Endothelial cell of umbilical vein (primary cell): Measurements from ENCODE around the gene CEP63.

Experiments used
- EZH2 ChIP-seq: IDR thresholded peaks from 2 replicates; pipeline ENCODE4 v1.6.1; 2012; ENCODE audit warnings: borderline replicate concordance, low read depth, mild to moderate bottlenecking, moderate library complexity, low read length, inconsistent platforms; ENCODE audit not compliant: severe bottlenecking
- FOS ChIP-seq: IDR thresholded peaks from 2 replicates; pipeline ENCODE4 v1.6.1; 2011; ENCODE audit warnings: mild to moderate bottlenecking, low read length, moderate library complexity, borderline replicate concordance; ENCODE audit not compliant: insufficient read depth
- MYC ChIP-seq: IDR thresholded peaks from one replicate; pipeline ENCODE4 v1.6.1; 2011; ENCODE audit warnings: mild to moderate bottlenecking, low read depth, low read length
- POLR2A ChIP-seq: IDR thresholded peaks from 2 replicates; pipeline ENCODE4 v1.6.1; 2012; ENCODE audit warnings: low read depth, mild to moderate bottlenecking, control low read depth, low read length
- TF ChIP-seq, protein P1 (sequence below), 2 donors: IDR thresholded peaks; 1 replicate in 1 of 2; 2 replicates in 1 of 2; pipeline ENCODE4 v1.5.1; 2011; ENCODE audit warnings: low read length in 2 of 2, mild to moderate bottlenecking in 2 of 2, moderate library complexity in 2 of 2, control low read depth in 1 of 2, inconsistent platforms in 1 of 2, low read depth in 1 of 2; ENCODE audit not compliant: insufficient read depth in 1 of 2; ENCODE audit errors: extremely low read depth in 1 of 2

DNA sequence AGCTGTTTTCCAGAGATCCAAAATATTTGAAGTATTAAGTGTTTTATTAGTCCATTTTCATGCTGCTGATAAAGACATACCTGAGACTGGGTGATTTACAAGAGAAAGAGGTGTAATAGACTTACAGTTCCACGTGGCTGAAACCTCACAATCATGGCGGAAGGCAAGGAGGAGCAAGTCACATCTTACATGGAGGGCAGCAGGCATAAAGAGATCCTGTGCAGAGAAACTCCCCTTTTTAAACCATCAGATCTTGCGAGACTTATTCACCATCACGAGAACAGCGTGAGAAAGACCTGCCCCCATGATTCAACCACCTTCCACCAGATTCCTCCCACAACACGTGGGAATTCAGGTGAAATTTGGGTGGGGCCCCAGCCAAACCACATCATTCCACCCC is 82.9 kb downstream of the CEP63 start:
- TF ChIP-seq, protein P1, sequence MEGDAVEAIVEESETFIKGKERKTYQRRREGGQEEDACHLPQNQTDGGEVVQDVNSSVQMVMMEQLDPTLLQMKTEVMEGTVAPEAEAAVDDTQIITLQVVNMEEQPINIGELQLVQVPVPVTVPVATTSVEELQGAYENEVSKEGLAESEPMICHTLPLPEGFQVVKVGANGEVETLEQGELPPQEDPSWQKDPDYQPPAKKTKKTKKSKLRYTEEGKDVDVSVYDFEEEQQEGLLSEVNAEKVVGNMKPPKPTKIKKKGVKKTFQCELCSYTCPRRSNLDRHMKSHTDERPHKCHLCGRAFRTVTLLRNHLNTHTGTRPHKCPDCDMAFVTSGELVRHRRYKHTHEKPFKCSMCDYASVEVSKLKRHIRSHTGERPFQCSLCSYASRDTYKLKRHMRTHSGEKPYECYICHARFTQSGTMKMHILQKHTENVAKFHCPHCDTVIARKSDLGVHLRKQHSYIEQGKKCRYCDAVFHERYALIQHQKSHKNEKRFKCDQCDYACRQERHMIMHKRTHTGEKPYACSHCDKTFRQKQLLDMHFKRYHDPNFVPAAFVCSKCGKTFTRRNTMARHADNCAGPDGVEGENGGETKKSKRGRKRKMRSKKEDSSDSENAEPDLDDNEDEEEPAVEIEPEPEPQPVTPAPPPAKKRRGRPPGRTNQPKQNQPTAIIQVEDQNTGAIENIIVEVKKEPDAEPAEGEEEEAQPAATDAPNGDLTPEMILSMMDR (IDR thresholded peaks at IDR 0.05; ENCODE audit: extremely low read depth in 1 of 2, insufficient read depth in 1 of 2, low read depth in 1 of 2, low read length in 2 of 2): no peak
- TF ChIP-seq FOS (no peak), EZH2 (no peak), POLR2A (no peak), MYC (no peak)
